Trophoblast cell (in vitro differentiated cells and primary cell): Measurements from ENCODE around the gene RGS7.

ENCODE experiments used
- DNase-seq, 2 donors: peaks; one replicate each; pipeline ENCODE4 v3.0.0-alpha.2; 2016
- H2AFZ ChIP-seq: 2 replicates; pipeline ENCODE4 v1.6.1; 2013; ENCODE audit warnings: low read length, moderate library complexity, mild to moderate bottlenecking; ENCODE audit not compliant: insufficient read depth, poor library complexity
- H2AK5ac ChIP-seq: 2 replicates; pipeline ENCODE4 v1.6.1; 2013; ENCODE audit warnings: mild to moderate bottlenecking, low read length
- H2BK120ac ChIP-seq: 2 replicates; pipeline ENCODE4 v1.6.1; 2013; ENCODE audit warnings: low read length, mild to moderate bottlenecking, moderate library complexity; ENCODE audit not compliant: insufficient read depth, poor library complexity
- H2BK12ac ChIP-seq: 2 replicates; pipeline ENCODE4 v1.6.1; 2013; ENCODE audit warnings: mild to moderate bottlenecking, low read length, moderate library complexity
- H2BK5ac ChIP-seq: 2 replicates; pipeline ENCODE4 v1.6.1; 2013; ENCODE audit warnings: low read length, low read depth, moderate library complexity, mild to moderate bottlenecking; ENCODE audit not compliant: poor library complexity
- H3K14ac ChIP-seq: 2 replicates; pipeline ENCODE4 v1.6.1; 2013; ENCODE audit warnings: mild to moderate bottlenecking, low read length
- H3K18ac ChIP-seq: 2 replicates; pipeline ENCODE4 v1.6.1; 2013; ENCODE audit warnings: mild to moderate bottlenecking, low read length
- H3K23ac ChIP-seq: 2 replicates; pipeline ENCODE4 v1.6.1; 2013; ENCODE audit warnings: low read length
- H3K27ac ChIP-seq: 2 replicates; pipeline ENCODE4 v1.5.1; 2013; ENCODE audit warnings: low read depth, mild to moderate bottlenecking, inconsistent platforms, low read length, moderate library complexity
- H3K27me3 ChIP-seq: 2 replicates; pipeline ENCODE4 v1.6.1; 2013; ENCODE audit warnings: inconsistent platforms, mild to moderate bottlenecking, low read length, moderate library complexity; ENCODE audit not compliant: insufficient read depth
- H3K36me3 ChIP-seq, 2 experiments: 1 replicate in 1 of 2; 2 replicates in 1 of 2; pipeline ENCODE4 v1.6.1; 2013; ENCODE audit warnings: low read length in 2 of 2, mild to moderate bottlenecking in 2 of 2, moderate library complexity in 1 of 2; ENCODE audit not compliant: insufficient read depth in 2 of 2, control insufficient read depth in 1 of 2
- H3K4ac ChIP-seq: 2 replicates; pipeline ENCODE4 v1.6.1; 2013; ENCODE audit warnings: low read depth, mild to moderate bottlenecking, low read length, moderate library complexity
- H3K4me1 ChIP-seq, 2 experiments: 1 replicate in 1 of 2; 2 replicates in 1 of 2; pipeline ENCODE4 v1.6.1; 2013; ENCODE audit warnings: low read length in 2 of 2, mild to moderate bottlenecking in 2 of 2, moderate library complexity in 1 of 2; ENCODE audit not compliant: insufficient read depth in 2 of 2, control insufficient read depth in 1 of 2
- H3K4me2 ChIP-seq: 2 replicates; pipeline ENCODE4 v1.6.1; 2013; ENCODE audit warnings: inconsistent platforms, mild to moderate bottlenecking, low read length, moderate library complexity
- H3K4me3 ChIP-seq: 2 replicates; pipeline ENCODE4 v1.5.1; 2013; ENCODE audit warnings: mild to moderate bottlenecking, low read depth, low read length, inconsistent platforms
- H3K79me1 ChIP-seq: one replicate; pipeline ENCODE4 v1.6.1; 2013; ENCODE audit warnings: low read length
- H3K79me2 ChIP-seq: 2 replicates; pipeline ENCODE4 v1.6.1; 2013; ENCODE audit warnings: low read length, mild to moderate bottlenecking; ENCODE audit not compliant: control insufficient read depth, insufficient read depth, poor library complexity
- H3K9ac ChIP-seq: 2 replicates; pipeline ENCODE4 v1.6.1; 2013; ENCODE audit warnings: mild to moderate bottlenecking, low read length
- H3K9me3 ChIP-seq: 2 replicates; pipeline ENCODE4 v1.6.1; 2013; ENCODE audit warnings: low read depth, mild to moderate bottlenecking, control low read depth, inconsistent platforms, low read length; ENCODE audit not compliant: insufficient read depth
- H4K12ac ChIP-seq: 2 replicates; pipeline ENCODE4 v1.6.1; 2013; ENCODE audit warnings: low read depth, mild to moderate bottlenecking, low read length, moderate library complexity
- H4K8ac ChIP-seq: 2 replicates; pipeline ENCODE4 v1.6.1; 2013; ENCODE audit warnings: low read depth, mild to moderate bottlenecking, low read length, moderate library complexity
- H4K91ac ChIP-seq: one replicate; pipeline ENCODE4 v1.6.1; 2013; ENCODE audit warnings: low read depth, mild to moderate bottlenecking, low read length, moderate library complexity
- WGBS: extraction: QIAGEN DNeasy Blood & Tissue Kit; methylation state at CpG from one replicate; pipeline ENCODE4 v1.1.7; 2013; ENCODE audit warnings: missing lambda C conversion rate; ENCODE audit not compliant: insufficient read length, insufficient coverage; ENCODE audit errors: extremely low coverage; 5-methylcytosine and 5-hydroxymethylcytosine counted together

The RGS7 gene

GRCh38 chr1:241163363-241163762 is 193.6 kb downstream of the RGS7 start:
- no peak overlapping the region for H2BK5ac ChIP-seq

GRCh38 chr1:241161188-241161689 is 195.8 kb downstream of the RGS7 start:
- Histone ChIP-seq H3K79me2 (no peaks in the 10 kb centered on the region), H2BK120ac (no peak overlapping the region), H3K79me1 (no peaks in the 10 kb centered on the region), H3K9me3 (no peaks in the 10 kb centered on the region), H4K8ac (no peak overlapping the region), H3K4me1 (peaks cover 2 to 3% of the 10 kb centered on the region in 2 experiments), H3K27ac (no peak overlapping the region), H3K23ac (no peak overlapping the region), H3K9ac (no peak overlapping the region), H3K36me3 (no peaks in the 10 kb centered on the region), H2BK5ac (no peak overlapping the region), H3K4ac (no peak overlapping the region), H3K4me2 (no peak overlapping the region), H4K12ac (no peak overlapping the region), H3K27me3 (no peaks in the 10 kb centered on the region), H2AFZ (no peak overlapping the region), H2AK5ac (no peak overlapping the region), H3K14ac (no peak overlapping the region), H3K18ac (no peak overlapping the region), H3K4me3 (no peak overlapping the region), H4K91ac (no peak overlapping the region), H2BK12ac (no peak overlapping the region)
- no CpG with 5 or more reads among the region's 2 CpGs for WGBS
- DNase-seq, result no peak

More at GRCh38 chr1:241163363-241163762, 193.6 kb downstream of the RGS7 start:
- no peaks in the 10 kb centered on the region for H3K36me3 ChIP-seq
- no peak for DNase-seq
- no peak overlapping the region for H2BK12ac ChIP-seq
- no peak overlapping the region for H3K18ac ChIP-seq
- H3K4me3 ChIP-seq, result no peak overlapping the region
- peaks cover 2 to 3% of the 10 kb centered on the region in 2 experiments for H3K4me1 ChIP-seq
- no peak overlapping the region for H2AFZ ChIP-seq
- no peak overlapping the region for H4K8ac ChIP-seq
- H2AK5ac ChIP-seq, result no peak overlapping the region
- H4K91ac ChIP-seq, result no peak overlapping the region
- no peaks in the 10 kb centered on the region for H3K79me1 ChIP-seq
- no peak overlapping the region for H3K23ac ChIP-seq
- no peaks in the 10 kb centered on the region for H3K9me3 ChIP-seq
- H3K27me3 ChIP-seq, result no peaks in the 10 kb centered on the region
- no CpG with 5 or more reads among the region's 4 CpGs for WGBS
- H3K4ac ChIP-seq, result no peak overlapping the region
- H3K27ac ChIP-seq, result no peak overlapping the region
- H3K14ac ChIP-seq, result no peak overlapping the region
- H2BK120ac ChIP-seq, result no peak overlapping the region
- no peak overlapping the region for H4K12ac ChIP-seq
- no peaks in the 10 kb centered on the region for H3K79me2 ChIP-seq
- no peak overlapping the region for H3K4me2 ChIP-seq
- H3K9ac ChIP-seq, result no peak overlapping the region

GRCh38 chr1:241157435-241157834 is 199.6 kb downstream of the RGS7 start:
- Histone ChIP-seq H3K9me3 (no peaks in the 10 kb centered on the region), H3K27ac (no peak overlapping the region), H3K79me2 (no peaks in the 10 kb centered on the region), H3K4me1 (no peaks in the 10 kb centered on the region), H2BK5ac (no peak overlapping the region), H2BK12ac (no peak overlapping the region), H3K9ac (no peak overlapping the region), H4K8ac (no peak overlapping the region), H3K36me3 (no peaks in the 10 kb centered on the region), H3K4me3 (no peak overlapping the region), H3K79me1 (no peaks in the 10 kb centered on the region), H4K12ac (no peak overlapping the region), H3K23ac (no peak overlapping the region), H2AK5ac (no peak overlapping the region), H2BK120ac (no peak overlapping the region), H3K14ac (no peak overlapping the region), H3K4ac (no peak overlapping the region), H4K91ac (no peak overlapping the region), H3K18ac (no peak overlapping the region), H2AFZ (no peak overlapping the region), H3K27me3 (no peaks in the 10 kb centered on the region), H3K4me2 (no peak overlapping the region)
- WGBS, result no CpG with 5 or more reads among the region's 3 CpGs
- no peak for DNase-seq

GRCh38 chr1:241156231-241156965 is 200.6 kb downstream of the RGS7 start:
- no peaks in the 10 kb centered on the region for H3K4me1 ChIP-seq
- H2BK120ac ChIP-seq, result no peak overlapping the region
- H4K8ac ChIP-seq, result no peak overlapping the region
- H4K12ac ChIP-seq, result no peak overlapping the region
- H3K4me3 ChIP-seq, result no peak overlapping the region
- H2BK12ac ChIP-seq, result no peak overlapping the region
- no peak overlapping the region for H4K91ac ChIP-seq
- no peaks in the 10 kb centered on the region for H3K36me3 ChIP-seq
- no peak overlapping the region for H2AFZ ChIP-seq
- no CpG with 5 or more reads among the region's 3 CpGs for WGBS
- H3K18ac ChIP-seq, result no peak overlapping the region
- no peak overlapping the region for H3K9ac ChIP-seq
- H3K14ac ChIP-seq, result no peak overlapping the region
- H3K23ac ChIP-seq, result no peak overlapping the region
- no peaks in the 10 kb centered on the region for H3K9me3 ChIP-seq
- H3K4ac ChIP-seq, result no peak overlapping the region
- no peak overlapping the region for H2AK5ac ChIP-seq
- H3K79me1 ChIP-seq, result no peaks in the 10 kb centered on the region
- H3K27me3 ChIP-seq, result no peaks in the 10 kb centered on the region
- H3K27ac ChIP-seq, result no peak overlapping the region
- no peaks in the 10 kb centered on the region for H3K79me2 ChIP-seq
- no peak for DNase-seq
- H3K4me2 ChIP-seq, result no peak overlapping the region
- H2BK5ac ChIP-seq, result no peak overlapping the region
